ENCODE results near the gene MLH3.
"Not testable (repeated sequence)": the region's sequence is repeated elsewhere in the genome, so short reads cannot be mapped to it uniquely, and the experiment has no call there.

The MLH3 gene

DNA sequence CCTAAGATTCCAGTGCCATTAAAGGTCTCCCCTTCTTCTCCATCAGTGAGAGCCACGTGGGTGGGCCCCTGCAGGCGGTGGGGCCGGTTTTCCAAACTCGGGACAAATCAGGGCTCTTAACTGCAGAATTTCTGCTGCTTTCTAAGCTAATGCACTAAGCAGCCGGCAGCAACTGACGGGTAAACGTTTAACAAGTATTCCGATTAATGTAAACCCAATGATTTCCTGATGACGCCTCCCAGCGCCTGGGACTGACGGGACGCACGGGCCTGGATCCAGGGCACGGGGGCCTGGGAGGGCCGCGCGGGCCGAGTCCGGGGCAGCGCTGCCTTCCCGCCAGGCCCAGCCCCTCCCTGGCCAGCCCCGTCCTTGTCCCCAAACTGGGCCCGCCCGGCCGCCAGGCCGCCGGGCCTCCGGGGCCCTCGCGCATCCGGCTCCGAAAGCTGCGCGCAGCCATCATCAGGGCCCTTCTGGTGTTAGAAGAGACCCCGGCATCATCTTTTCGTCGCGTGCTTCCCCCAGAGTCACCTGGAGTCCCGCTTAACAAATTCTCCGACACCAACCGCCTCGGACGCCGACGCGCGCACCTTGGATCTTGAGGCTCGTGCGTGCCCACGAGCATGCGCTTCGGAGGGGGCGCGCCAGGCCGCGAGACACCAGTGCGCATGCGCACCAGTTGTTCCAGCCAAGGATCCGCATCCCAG lies at the start of gene MLH3:
Gene MLH3 (minus strand): TSS at position 616 of the 704 bp plus-strand sequence. CDS start 1,812 bp downstream, outside the sequence.
- peak; percentile 82 for DNase-seq

DNA sequence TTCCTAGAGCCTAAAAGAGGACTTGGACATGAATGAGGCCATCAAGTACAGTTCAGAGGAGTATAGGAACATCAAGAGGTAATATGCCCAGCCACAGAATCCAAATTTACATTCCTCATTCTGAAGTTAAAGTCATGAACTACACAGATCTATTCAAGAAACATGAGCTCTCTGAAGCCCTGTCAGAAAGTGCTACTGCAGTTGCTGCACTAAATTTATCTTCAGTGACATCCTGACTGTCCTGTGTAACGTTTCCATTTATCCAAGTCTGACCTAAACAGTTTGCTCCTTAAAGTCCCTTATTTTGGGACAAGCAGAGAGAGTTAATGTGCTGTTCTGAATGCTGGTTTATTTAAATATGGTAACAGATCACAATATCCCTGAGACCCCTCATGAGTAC lies 47.4 kb upstream of the MLH3 start:
- DNase-seq = no peak

- no peak for DNase-seq
Measured at GRCh38 chr14:75098212-75098611, 46.9 kb upstream of the MLH3 start.

DNA sequence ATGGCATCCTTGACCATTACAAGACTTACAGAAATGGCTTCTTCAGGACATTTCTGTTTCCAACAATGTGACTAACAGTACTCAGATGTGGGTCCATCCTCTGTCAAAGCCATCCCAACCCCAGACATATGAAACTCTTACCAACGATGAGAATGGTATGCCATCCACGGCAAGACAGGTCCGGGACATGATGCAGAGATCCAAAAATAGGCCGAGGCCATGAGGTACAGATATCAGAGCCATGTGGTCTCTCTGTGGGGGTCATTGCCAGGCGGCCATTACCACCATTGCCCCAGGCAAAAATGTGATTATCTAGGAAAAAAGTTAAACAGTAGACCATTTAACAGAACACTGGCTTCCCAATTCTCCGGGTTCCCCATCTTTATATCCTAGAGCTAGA lies 45.7 kb upstream of the MLH3 start:
- DNase-seq = no peak

DNA sequence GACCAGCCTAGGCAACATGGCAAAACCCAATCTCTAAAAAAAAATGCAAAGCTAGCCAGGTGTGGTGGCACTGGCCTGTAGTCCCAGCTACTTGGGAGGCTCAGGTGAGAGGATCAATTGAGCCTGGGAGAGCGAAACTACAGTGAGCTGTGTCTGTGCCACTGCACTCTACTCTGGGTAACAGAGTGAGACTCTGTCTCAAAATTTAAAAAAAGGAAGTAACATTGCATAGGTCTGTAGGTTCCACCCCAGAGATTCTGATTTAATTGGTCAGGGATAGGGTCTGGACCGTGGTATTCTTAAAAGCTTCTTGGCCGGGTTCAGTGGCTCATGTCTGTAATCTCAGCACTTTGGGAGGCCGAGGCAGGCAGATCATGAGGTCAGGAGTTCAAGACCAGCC lies 44.4 kb upstream of the MLH3 start:
- DNase-seq = no peak

- no peak for DNase-seq
Measured at GRCh38 chr14:75094896-75095295, 43.6 kb upstream of the MLH3 start.

GRCh38 chr14:75092698-75093097 lies 41.4 kb upstream of the MLH3 start:
- no peak for DNase-seq

GRCh38 chr14:75091251-75091650 lies 40.0 kb upstream of the MLH3 start:
- no peak for DNase-seq

DNA sequence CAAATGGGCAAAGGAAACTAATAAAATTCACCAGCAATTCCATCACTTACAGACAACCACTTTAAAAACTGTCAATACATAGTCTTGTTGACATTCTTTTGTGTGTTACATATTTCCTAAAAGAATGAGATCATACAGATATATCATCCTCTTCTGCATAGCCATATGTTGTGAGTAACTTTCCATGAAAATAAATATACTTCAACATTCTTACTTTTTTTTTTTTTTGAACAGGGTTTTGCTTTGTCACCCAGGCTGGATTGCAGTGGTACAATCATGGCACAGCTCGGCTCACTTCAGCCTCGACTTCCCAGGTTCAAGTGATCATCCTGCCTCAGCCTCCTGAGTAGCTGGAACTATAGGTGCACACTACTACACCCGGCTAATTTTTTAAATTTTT lies 39.1 kb upstream of the MLH3 start:
- no peak for DNase-seq

GRCh38 chr14:75088566-75089373 lies 37.5 kb upstream of the MLH3 start:
- DNase-seq = peak; percentile 28 to 65

DNA sequence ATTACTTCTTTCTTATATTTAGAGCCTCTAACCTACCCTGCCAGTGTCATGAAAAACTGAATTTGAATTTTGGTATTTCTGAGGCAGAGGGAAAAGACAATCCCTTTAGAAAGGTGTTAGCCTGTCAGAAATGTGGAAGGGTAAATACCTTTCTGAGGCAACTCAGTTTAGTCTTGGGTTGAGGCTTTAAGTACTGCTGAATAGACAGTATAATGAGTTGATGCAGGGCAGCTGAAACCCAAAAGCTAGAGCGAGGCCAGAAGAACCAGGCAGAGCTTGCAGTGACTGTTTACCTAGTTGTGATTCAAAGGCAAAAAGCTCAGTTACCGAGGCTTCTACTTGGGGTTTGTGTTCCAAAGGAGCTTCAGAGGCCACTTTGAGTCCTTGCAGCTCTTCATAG lies 36.9 kb upstream of the MLH3 start:
- no peak for DNase-seq

DNA sequence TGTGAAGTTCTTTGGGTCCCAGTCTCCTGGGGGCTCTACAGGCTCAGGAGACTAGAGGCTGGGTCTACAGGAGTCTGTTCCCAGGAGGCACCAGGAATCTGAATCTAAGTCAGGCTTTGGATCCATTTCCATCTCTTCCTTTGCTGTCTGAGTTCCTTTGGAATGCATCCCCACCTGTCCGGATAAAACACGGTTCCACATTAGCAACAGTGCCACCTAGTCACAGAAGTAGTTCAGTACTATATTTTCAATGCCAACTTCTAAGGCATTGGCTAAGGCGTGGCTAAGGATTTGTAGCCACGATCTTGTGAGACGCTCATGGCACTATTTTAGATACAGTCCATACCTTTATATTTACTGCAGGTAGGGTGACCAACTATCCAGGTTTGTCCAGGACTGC lies 33.2 kb upstream of the MLH3 start:
- DNase-seq = no peak

GRCh38 chr14:75083271-75083670 lies 32.0 kb upstream of the MLH3 start:
- no peak for DNase-seq

DNA sequence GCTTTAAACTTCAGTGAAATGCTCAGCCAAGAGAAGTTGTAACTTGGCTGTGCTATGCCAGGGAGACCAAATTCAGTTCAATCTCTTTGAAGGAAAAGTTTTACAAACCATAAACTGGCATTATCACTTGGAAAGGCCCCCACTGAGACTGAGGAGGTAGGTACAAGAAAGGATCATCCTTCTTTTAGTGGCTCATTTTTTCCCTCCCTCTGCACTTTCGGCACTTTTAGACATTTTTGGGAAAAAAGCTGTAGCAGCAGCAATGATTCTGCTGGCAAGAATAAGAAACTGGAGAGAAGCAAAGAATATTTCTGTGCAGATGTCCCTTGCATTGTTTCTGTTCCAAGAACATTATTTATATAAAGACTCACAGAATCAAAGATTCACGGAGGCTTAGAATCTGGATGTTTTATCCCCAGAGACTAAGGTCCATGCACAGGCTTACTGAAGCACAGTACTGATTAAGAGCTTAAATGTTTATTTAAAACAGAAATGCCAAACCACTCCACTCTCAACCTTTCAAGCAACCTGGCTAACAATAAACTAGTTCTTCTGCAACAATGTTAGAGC lies 30.5 kb upstream of the MLH3 start:
- no peak for DNase-seq

GRCh38 chr14:75079521-75079920 lies 28.3 kb upstream of the MLH3 start:
- no peak for DNase-seq

DNA sequence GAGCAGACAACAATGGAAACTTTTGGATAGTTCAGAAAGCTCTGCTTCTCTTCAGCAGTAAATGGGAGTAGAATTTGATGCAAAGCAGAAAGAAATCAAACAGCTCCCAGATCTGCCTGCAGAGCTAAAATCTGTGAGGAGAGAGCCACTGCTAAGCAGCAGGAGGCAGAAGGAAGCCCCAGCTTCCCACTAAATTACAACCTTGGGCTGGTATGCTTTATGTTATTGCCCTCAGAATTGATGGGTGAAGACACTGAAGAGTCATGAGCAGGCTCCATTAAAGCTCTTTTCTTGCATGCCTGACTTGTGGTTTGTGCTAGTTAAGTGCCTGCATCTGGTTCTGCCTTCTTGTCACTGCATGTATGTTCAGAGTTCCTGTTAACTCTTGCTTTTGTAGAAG lies 26.5 kb upstream of the MLH3 start:
- no peak for DNase-seq

- DNase-seq = no peak
Measured at GRCh38 chr14:75070383-75070782, 19.1 kb upstream of the MLH3 start.

GRCh38 chr14:75069811-75070145 lies 18.5 kb upstream of the MLH3 start:
- no peak for DNase-seq

- DNase-seq = peak; percentile 50 to 62
Measured at GRCh38 chr14:75069121-75069810, 18.0 kb upstream of the MLH3 start, which contains the start of gene ZC2HC1C. TSS of gene ZC2HC1C (plus strand) at chr14:75069641. CDS start at chr14:75070574, 933 bp downstream.

- no peak for DNase-seq
Measured at GRCh38 chr14:75068294-75069120, 17.2 kb upstream of the MLH3 start.

- not testable (repeated sequence) for DNase-seq
Measured at GRCh38 chr14:75067765-75068164, 16.5 kb upstream of the MLH3 start.

DNA sequence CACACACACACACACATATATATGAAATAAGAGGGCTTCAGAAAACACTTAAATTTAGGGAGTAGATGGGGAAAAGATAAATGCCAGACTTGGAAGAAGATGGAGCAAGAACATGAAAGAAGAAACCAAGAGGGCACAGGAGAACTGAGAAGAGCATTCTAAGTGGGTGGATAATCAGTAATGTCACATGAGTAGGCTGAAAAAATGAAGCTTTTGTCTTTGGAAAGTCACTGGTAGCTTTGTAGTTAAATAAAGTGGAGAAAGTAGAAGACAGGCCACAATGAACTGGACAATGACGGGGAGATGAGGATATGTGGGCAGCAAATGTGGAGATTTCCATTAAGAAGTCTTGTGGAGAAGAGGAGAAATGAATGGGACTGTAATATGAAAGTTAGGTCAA lies 15.9 kb upstream of the MLH3 start:
- no peak for DNase-seq

DNA sequence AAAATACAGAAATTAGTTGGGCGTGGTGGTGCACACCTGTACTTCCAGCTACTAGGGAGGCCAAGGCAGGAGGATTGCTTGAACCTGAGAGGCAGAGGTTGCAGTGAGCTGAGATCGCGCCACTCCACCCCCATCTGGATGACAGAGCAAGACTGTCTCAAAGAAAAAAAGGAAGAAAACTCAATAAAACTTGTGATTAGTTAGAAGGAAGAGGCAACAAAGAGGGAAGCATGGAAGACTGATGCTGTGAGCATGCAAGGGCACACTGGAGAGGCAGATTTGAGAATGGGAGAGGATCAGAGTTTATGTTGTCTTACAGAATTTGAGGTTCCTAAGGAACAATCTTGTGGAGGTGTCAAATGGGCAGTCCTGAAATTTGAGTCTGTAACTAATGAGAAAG lies 15.4 kb upstream of the MLH3 start:
- no peak for DNase-seq

Data from CD4-positive, alpha-beta T cell treated with Interleukin-4 for 1 hour (primary cell).